Measurements from ENCODE around the gene ITGA11.

The ITGA11 gene

DNA sequence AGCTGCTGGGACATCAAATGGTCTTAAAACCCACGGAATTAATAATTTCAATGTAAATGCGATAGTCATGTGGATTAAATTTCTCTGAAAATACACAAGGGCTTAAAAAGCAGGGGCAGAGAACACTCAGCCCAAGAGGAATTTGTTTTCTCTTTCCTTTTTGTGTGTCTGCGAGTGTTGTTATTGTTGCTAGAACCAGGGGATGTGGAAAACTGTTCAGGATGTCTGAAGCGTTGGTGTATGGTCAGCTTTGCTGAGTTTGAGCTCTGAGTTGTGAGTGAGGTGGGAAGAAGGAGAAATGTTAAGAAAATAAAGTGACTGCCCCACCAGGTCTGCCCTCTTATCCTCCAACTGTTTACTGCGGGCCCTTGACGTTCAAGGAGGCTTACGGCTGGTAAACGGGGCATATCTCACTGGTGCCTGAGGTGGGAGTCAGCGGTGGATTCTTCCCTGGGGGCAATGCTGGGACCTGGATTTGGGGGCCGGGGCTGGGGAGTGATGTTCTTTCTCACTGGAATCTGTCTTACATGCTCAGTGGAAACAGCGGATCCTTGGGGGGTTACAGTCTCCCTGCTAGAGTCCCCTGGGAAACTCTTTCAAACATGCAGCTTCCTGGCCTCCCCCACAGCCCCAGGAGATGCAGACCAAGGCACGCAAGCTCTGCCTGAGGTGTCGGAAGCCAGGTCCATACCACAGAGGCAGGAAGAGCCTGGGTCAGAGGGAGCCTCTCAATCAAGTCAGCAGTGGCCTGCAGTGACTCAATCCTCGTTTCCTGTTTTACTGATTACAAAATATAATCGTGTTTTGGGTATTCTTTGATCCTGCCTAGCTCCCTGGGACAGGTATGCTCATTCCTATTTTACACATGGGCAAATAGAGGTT is 41.8 kb downstream of the ITGA11 start:
- no peak for DNase-seq

DNA sequence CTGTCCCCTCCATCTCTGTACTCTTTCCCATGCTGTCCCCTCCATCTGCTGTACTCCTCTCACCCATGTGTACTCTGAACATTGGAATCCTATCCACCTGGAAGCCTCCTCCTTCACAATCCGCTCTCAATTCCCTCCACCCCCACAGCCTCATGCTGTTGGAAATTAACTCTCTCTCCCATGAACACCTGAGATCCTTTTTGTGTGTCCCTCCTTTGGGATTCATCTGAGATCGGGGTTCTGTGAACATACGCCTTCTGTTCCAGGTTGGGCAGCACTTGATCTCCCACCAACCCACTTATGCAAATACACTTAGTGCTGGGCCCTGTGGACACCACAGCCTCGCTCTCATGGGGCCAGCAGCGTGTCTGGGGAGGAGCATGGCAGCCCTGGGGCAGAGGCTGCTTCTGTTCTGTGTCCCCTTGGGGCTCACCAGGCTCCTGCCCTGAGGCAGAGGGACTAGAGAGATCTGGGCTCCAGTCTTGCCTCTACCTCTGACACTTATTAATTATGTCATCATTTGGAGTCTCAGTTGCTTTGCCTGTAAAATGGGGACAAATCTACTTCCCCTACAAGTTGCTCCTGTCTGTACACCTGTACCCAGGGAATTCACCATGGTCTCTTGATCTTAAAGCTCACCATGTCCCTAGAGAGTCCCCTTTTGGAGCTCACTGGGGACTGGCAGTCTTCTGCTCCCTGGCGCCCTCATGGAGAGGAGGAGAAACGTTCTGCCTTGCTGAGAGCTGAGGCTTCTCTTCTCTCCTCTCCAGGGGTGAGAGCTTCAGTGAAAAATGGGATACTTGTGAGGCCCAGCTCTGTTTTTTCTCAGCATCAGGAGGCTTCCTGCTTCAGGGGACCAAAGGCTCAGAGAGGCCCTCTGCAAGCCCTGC is 42.7 kb downstream of the ITGA11 start:
- DNase-seq: peak; percentile 27

DNA sequence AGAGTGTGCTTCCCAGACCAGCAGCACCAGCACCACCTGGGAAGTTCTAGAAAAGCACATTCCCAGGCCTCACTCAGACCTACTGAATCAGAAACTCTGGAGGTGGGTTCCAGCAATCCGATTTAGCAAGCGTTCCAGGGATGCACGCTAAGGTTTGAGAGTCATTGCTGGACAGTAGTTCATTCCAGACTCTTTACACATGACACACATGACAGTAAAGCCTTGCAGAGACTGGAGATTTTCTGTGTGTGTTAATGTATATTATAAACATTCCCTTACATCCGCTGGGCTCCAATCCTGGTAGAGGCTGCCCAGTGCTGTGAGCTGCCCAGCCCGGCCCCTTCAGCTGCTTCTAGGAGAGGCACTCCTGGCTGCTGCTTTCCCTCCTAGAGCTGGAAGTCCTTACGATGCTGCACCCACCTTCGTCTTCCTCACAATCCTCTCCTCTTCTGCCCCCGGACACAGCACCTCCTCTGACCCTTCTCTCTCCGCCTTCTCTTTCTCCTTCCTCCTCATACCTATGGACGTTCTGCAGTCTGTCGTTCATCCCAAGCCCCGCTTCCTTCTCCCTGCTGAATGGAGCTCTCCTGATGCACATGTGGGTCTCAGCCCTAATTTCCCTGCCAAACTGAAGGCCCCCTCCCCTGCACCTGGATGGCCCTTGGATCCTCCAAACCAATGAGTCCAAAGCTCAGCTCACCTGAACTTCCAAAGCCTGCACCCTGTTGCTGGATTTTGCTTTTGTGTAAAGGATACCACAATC is 44.4 kb downstream of the ITGA11 start:
- no peak for DNase-seq

DNA sequence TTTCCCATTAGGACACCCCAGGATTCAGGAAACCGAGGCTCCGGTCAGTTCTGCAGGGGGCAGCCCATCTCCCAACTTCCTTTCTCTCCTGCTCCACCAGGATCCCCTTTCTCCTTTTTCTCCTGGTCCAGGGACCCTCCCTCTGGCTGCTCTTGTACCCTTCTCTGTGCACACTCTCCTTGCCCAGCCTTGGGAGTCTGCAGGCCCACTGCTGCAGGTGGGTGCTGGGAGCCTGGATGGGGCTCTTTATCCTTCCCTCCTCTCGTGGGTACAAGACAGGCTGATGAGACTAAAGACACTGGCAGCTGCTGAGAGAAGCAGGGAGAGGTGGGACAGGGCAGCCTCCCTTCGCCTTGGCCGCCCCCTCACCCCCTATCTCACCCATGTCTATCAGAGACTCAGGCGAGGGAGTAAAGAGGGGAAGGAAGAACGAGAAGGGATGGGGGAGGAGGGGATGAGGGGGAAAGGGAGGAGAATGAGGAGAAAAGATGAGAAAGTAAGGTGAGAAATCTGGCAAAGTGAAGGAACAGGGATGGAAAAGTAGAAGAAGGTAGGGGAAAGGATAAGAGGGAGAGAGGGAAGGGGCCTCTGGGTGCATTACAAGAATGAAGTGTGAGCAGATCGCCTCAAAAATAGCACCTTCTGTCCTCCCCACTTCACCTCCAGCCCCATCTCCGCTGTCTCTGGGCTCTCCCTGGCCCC is 45.2 kb downstream of the ITGA11 start:
- DNase-seq: no peak

DNA sequence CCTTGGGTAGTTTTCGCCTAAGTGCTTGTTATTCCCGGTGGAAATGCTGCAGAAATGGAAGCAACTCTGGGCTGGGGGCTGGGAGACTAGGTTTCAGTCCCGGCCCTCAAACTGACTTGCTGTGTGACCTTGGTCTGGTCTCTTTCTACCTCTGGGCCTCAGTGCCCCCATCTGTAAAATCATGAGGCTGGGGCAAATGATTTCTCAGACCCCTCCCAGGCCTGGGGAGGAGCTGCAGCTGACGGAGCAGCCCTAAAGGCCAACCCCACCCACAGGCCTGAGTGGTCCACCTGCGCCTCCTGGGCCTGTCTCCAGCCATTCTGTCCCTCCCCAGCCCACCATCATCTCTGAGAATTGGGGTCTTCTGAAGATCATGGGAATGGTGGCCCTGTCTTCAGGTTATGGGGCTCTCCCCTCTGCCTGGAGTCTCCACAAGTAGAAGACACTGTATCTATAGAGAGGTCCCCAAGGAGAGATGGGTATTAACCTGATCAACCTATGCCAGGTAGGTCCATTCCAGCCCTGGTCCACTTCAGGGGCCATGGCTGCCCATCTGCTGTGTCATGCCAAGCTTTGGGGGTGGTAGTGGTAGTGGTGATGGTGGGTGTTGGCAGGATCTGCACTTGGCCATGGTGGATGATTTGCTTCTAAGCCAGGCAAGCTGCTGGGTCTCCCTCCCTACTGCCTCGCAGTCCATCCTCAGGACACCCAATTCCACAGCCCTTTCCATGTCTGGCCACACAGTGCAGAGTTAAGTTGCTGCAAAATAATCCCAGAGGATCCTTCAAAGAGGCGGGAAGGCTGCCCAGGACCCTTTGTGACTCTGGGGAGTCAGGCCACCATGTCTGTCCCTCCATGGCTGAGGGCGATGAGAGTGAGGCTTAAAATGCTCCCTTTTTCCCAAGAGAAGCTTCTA is 46.0 kb downstream of the ITGA11 start:
- DNase-seq: no peak

DNA sequence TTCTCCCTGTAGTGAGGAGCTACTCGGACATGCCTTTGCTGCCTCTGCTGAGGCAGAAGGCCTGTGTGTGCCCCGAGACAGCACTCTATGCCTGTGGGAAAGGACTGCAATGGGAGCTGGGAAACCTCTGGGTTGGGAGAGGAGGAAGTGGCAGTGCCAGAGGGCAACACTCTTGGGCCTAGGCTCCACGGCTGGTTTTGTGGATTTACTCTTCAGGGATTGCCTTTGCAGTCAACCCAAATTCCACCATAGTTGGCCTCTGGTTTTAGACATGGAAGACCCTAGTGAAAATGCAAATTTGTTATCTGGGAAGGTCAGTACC is 46.8 kb downstream of the ITGA11 start:
- no peak for DNase-seq

DNA sequence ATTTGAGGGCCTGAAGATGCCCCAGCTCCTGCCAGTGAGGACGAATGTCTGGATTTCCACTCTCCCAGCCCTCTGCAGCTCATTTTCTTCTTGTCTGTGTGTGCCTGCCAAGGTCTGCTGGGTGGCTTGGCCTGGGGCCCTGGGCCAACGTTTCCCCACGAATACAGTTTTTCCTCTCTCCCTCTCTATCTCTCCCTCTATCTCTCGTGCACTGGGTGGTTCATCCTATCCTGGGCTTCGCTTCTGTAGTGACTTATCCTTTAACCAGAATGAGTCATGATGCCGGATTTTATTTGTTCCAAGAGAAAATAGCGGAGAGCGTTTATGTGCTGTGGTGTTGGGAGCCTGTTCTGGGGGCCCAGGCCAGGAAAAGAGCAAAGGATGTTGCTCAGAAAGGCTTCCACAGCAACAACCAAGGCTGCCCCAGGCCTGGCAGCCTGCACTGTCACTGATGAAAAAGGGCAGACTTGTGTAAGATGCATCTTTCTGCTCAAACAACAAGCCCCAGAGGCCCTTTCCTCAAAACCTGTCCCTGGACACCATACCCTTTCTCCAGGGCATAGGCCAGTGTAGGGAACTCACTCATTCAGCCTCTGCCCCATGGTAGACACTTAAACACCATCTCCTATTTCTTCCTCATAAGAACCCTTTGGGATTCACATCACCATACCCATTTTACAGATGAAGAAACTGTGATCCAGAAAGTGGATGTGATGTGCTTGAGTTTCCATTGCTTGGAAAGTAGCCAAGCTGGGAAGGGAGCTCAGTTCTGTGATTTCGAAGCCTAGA is 47.3 kb downstream of the ITGA11 start:
- no peak for DNase-seq

DNA sequence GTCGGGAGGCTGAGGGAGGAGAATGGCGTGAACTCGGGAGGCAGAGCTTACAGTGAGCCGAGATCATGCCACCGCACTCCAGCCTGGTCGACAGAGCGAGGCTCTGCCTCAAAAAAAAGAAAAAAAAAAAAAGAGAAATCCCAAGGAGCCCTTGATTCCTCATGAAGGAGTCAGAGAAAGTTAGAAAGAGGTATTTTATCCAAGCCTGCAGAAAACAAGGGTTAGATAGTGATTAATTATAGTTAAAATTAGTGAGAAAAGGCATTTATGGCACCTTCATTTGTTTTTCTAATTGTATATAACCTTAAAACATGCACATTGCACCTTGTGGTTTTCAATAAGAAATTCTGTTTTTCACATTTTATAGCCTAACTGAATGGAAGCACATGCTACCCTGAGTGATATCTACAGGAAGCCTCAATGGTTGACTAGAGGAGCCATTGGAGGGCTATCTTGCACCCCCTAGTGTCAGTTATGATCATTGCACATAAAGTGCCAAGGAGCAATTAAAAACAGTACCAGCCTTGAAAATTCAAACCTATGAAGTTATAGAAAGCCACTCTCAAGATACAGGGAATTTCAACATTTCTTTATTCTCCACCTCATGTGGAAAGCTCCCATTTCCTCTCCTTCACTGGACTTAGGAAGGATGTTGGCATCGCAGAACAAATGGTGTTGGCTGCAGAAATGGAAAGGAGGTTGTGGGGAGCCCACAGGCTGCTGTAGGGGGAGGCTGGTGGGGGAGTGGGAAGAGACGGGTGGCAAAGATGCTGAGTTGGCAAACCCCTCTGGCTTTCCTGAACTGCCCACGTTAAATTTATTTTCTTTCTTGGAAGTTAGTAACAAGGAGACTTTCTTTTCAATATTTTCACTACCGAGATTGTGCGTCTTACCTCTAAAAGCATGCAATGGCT is 48.5 kb downstream of the ITGA11 start:
- peak; percentile 14 for DNase-seq

DNA sequence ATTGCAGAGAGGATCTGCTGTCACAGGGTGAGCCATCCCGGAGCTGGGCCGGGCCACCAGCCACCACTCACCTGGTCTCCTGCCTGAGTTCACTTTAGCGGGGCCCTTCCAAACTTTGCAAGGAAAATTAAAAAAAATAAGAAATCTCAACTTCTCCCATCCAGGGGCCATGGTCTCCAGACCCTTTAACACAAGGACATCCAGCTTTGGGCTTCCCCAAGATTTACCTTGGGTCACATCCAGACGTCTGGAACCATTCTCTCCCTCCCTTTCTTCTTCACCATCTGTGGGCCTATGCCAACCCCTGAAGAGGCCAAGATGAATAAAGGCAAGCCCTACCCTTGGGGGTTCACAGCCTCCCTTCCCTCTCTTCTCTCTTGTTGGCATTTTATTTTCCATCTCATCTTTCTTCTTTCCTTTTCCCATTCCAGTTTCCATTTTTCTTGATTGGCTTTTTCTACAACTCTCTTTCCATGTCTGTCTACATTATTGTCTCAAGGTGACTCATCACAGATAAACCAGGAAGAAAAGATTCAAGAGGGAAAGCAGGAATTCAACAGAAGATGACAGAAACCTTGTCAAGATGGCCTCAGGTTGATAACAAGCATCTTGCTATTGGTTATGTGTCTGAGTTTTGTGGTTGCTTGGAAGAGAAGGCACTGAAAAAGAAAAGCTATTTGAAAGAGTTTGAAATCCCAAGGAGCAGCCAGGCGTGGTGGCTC is 49.5 kb downstream of the ITGA11 start:
- no peak for DNase-seq

DNA sequence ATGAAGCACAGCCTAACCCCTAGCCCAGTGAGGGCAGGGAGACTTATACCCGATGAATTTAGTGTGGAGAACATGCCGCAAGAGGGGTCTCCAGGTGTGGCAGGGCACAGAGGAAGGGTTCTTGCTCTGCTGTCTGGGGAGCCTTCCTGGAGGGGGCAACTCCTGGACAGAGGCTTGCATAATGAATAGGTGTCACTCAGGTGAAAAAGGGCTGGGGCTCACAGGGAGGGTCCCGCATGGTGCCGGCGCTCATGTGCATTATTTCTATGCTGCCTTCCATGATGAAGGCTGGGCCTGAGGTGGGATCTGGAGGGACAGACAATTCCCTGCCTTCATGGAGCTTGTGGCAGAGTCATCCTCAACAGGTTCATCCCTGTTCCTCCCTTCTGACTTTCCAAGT is 51.5 kb downstream of the ITGA11 start:
- no peak for DNase-seq

DNA sequence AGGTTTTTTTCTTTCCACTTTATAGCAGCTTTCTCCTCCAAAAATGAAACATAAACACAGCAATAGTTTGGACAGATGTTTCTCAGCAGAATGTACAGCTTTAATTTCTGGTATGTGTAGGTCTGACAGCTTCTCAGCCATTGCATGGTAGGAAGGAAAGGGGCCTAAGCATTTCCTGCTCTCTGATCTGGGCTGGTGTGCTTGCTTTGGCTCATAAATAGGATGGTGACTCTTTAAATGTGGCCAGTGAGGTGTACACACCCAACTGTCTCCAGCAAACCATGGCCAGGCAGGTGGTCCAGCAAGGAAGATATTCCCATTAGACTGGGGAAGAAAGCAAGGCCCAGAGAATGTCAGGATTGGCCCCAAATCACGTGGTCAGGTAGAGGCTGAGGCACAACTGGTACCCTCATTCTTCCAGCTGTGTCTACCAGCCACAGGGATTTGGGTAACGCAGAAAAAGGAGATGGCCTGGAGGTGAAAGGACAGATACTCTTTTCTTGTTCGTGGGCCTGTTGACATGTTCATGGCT is 52.1 kb downstream of the ITGA11 start:
- DNase-seq: no peak

DNA sequence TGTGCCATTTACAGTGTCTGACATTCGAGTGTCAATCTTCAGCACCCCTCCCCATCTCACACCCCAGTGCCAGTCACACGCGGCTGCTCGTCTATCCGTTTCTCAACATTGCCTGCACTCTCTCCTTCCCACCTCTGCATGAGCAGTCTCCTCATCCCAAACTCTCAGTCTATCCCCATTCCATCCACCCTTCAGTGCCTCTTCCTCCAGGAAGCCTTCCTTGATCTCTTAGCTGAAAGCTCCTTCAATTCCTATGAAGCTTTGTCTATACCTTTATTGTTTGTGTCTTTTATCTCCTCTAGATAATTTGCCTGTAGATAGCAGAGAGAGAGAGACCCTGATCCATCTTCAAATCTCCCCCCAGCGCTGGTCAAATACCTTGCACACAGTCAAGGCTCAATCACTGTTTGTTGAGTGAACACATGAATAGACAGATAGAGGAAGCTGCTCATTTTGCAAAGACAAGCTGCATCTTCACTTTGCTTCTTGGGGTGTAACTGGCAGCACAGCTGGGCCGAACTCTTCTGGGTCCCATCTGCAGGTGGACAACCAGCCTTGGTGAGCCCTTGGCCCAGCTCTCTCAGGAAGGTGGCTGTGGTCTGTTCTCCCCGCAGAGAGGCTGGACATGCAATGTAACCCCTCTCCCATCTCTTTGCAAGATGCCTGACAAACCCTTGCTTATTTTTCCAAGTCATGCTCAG is 52.8 kb downstream of the ITGA11 start:
- no peak for DNase-seq

DNA sequence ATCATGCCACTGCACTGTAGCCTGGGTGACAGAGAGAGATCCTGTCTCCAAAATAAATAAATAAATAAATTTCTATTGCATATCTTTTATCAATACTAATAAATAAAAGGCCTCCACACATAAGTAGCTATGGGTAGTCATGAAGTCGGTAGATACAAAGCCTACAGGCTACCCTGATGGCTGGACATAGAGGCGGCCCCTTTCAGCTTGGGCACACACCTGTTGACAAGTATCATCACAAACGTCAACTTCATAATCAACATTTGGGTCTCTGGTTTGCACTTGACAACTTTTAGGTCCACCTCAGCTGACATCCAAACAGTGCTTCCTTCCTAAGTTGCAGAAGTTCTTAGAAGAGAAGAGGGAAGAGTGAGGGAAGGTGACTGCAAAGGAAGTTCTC is 53.4 kb downstream of the ITGA11 start:
- no peak for DNase-seq

DNA sequence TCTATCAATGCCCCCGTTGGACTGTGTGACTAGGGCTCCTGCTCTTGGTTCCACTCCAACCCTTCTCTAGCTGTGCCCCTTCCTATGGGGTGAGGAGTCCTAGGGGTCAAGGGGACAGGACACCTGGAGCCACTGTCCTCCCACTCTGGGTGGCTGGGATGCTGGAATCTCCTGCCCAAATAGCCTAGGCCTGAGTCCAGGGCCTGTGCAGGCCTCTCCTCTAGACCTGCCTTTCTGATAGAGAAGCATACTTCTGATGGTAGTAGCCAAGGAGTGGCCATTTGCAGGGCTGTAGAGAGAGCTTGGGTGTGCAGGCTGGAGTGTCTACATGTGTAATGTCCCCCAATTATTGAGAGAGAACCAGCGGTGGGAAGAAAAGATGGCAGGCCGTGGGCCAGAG is 54.2 kb downstream of the ITGA11 start:
- no peak for DNase-seq

DNA sequence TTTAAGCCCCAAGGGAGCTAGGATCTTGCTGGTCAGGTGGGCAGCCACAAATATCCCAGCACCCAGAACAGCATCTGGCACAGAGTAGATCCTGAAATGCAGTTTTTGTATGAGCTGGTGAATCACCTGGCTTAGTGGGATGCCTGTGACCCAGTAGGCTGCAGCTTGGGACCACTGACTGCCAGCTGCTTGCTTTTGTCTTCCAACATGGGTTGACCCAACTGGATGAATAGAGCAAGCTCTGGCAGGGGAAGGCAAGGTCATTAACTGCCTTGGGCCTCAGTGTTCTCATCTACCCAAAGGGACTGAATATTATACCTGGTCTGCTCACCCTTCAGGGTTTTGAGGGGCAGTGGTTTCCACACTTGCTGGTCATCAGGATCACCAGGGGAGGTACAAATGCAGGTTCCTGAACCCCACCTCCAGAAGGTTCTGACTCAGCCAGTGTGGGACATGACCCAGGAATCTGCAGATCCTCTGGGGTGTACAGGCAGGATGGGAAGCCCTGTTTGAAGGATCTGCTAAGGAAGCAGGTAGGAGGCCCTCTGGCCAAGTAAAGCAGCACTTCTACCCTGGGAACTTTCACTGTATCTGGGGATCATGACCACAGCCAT is 55.4 kb downstream of the ITGA11 start:
- no peak for DNase-seq

DNA sequence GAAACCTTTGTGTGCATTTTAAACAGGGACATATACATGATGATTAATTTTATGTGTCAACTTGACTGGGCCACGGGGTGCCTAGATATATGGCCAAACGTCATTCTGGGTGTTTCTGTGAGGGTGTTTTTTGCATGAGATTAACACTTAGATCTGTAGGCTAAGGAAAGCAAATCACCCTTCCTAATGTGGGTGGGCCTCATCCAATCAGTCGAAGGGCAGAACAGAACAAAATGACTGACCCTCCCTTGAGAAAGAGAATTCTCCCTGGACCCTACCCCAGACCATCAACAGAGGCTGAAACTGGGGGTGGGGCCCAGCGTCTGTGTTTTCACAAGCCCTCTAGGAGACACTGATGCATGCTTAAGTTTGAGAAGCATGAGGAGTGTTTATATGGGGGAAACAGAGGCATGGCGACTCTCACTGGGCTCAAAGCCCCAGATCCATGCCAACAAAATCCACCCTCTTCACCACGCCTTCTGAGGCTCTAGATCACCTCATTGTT is 56.2 kb downstream of the ITGA11 start:
- DNase-seq: no peak

DNA sequence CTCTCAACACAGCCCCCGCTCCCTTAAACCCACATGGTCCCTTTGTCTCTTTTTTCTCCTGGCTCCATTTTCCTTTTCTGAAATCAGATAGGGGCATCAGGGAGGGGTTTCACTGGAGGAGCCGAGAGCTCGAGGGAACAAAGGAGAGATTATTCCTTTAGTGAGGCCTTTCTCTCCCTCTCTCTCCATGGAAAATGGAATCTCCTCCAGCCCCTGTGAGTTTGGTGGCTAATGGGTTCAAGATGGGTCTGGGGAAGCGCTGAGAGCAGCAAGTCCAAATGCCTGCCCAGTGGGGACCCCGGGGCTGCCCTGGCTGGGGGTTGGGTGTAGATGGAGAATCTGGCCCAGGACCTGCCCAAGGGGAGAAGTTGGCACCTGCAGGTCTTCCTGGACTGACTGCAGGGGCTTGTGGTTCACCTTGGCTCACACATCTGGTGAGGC is 56.8 kb downstream of the ITGA11 start:
- no peak for DNase-seq
